GM19468 (cell line): Measurements from ENCODE around the gene HIVEP3.

Source experiments
- ATAC-seq: cut with Tn5 transposase; IDR thresholded peaks from one replicate; pipeline ENCODE4 v1.9.1; 2021; ENCODE audit warnings: mild to moderate bottlenecking, moderate library complexity, moderate number of reproducible peaks; ENCODE audit not compliant: unreplicated experiment; ENCODE audit errors: extremely low read depth

The HIVEP3 gene

DNA sequence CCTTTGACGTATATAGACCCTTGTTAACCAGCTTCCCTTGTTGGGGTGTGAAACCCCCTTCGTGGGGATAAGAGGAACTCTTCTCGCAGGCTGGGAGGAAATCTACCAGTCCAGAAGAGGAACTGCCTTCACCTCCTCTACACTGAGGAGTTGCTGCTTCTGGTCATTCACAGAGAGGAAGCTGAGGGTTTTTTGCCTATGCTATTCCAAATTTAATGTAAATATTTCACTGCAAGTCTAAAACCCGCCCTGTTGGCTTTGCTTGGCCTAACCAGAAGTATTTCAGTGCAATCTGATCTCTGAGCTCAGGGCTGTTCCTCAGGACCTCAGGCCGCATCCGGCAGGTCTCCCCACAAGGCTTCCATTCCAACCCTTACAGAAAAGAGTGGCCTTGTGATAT is 150.1 kb downstream of the HIVEP3 start:
- ATAC-seq = no peak

DNA sequence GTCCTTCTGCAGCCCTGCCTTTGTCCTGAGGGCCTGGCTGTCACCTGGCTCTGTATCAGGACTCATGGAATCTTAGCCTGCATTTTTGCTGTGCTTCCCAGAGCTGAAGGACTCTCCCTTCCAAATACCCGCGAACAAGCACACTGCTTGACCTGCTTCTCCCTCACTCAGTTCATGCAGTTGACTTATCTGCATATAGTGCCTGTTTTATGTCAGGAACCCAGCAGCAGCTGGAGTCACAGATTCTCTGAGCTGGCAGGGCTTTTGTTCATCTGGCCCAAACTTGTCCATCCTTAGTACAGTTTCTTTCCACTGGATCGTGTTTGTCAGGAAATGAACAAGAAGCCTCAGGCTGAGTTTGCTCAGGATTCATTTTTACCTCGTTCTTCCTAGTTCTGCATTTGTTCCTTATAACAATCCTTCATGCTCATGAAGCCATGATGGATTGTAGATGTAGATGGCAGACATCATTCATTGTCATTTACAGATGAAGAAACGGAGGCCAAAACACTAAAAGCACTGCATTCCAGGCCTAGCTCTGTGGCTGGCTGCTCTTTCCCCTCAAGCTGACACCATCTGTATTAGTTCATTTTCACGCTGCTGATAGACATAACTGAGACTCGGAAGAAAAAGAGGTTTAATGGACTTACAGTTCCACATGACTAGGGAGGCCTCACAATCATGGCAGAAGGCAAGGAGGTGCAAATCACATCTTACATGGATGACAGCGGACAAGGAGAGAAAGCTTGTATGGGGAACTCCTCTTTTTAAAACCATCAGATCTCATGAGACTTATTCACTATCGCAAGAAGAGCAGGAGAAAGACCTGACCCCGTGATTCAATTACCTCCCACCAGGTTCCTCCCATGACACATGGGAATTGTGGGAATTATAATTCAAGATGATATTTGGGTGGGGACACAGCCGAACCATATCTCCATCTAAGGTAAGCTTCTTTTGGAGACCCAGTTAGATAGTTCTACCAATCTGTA is 150.9 kb downstream of the HIVEP3 start:
- ATAC-seq = no peak

DNA sequence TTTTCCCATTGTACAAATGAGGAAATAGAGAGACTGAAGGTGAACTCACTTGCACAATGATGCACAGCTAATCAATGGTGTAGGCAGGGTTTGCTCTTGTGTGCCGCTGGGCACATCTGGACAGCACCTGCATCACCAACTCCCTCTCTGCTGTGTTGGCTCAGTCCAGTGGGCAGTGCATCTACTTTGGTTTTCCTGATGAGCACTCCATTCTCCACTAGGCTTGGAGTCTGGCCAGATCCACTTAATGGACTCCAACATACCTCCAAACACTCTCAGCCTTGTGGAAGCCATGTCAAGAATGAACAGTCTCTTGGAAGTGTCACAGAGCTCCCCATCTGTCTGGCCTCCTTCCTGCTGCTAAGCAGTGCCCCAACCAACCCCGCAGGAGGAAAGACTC is 152.2 kb downstream of the HIVEP3 start:
- ATAC-seq = no peak

DNA sequence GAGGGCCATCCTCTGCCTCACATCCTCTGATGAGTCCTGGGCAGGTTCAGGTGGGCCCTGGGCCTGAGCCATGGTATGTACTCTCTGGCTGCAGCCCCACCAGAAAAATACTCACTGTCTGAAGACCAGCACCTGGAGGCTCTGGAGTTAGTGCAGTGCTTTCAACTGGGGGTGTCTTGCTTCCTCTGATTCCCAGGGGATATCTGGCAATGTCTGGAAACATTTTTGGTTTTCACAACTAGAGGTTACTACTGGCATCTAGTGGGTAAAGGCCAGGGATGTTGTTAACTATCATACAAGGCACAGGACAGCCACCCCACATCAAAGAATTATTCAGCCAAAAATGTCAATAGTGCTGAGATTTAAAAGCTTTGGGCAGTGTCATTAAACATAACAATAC is 152.7 kb downstream of the HIVEP3 start:
- no peak for ATAC-seq

DNA sequence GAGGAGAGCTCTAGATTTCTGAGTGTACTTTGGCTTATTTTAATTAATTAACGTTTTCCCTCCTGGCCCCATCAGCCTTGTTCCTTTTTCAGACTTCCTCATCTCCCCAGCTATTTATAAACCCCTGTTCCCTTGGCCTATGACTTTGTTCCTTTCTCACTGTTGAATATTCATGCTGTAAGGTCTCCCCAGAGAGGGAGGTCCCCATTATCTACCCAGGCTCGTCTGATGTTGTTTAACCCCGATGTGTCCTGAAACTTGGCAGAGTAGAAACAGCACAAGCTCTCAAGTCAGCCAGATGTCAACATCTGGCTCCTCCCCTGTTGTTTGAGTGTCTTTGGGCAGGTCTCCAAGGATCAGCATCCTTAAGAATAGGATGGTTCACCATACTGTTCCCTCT is 153.6 kb downstream of the HIVEP3 start:
- ATAC-seq = no peak

DNA sequence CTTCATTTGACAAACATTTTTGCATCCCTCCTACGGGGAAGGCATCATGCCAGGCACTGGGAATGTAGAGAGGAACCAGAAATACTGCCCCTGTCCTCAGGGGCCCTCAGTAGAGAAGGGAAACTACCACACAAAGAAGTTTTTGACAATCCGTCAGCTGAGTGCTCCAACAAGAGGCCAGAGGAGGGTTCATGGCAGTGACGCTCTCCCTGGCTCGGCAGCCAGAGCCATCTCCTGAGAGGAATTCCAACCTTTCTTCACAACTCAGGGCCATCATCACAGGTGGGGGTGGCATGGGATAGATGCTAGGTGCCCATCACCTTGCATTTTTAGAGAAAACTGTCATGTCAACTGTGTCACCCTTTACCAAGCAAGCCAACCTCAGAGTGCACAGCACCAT is 154.1 kb downstream of the HIVEP3 start:
- no peak for ATAC-seq

DNA sequence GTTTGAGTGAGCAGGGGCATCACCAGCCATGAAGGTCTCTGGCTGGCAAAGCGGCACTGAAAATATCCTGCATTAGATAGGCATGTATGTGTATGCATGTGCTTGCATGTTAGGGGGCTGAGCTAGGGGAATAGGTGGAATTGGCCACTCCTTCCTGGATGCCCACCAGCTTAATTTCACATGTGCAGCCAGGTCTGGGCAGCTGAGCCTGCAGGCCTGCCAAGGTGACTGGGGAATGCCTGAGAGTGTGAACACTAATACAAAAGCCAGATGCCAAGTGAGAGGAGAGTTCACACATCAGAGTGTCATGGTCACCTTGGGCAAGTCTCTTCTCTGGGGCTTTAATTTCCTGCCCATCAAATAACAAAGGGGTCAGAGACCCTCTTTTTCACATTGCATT is 155.9 kb downstream of the HIVEP3 start:
- no peak for ATAC-seq

DNA sequence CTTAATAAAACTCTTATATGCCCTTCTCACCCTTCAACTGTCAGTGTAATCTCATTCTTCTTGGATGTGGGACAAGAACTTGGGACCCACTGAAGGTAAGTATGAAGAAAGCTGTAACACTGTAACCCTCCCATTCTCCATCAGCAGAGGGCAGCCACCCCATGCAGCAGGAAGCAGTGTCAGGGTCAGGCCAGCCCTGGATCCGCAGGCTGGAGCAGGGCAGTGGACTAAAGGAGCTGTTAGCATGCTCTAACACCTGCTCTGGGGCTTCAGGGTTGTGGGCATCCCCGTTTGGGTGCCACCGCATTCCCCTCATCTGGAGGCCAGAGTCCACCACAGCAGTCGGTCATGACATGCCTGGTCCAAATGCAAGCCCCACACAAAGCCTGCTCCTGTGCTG is 156.5 kb downstream of the HIVEP3 start:
- no peak for ATAC-seq

DNA sequence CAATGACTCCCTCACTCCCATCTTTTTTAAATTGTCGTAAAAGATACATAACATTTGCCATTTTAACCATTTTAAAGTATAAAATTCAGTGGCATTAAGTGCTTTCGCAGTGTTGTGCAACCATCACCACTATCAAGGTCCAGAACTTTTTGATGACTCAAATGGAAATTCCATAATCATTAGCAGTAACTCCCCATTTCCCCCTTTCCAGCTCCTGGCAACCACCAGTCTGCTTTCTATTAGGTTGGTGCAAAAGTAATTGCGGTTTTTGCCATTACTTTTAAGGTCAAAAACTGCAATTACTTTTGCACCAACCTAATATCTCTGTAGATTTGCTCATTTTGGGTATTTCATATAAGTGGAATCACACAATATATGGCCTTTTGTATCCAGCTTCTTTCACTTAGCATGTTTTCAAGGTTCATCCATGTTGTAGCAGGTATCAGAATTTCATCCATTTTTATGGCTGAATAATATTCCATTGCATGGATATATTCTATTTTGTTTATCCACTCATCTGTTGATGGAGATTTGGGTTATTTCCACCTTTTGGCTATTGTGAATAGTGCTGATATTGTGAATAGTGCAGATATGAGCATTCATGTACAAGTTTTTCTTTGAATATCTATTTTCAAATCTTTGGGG is 159.7 kb downstream of the HIVEP3 start:
- ATAC-seq = no peak

DNA sequence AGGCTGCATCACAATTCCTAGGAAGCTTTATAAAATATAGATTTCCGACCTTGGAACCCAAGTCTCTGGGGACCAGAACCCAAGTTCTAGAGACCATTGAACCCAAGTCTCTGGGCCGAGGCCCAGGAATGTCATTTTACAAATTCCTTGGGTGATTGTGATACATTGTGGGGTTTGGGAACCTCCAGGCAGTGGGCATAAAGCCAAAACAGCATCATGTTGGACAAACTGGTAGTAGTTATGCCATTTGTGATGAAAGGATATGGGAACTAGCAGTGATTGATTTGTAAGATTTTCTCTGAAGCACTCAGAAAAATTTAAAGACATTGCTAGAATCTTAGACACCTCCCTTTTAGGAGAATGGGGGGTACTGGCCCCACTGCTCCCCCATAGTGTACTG is 160.2 kb downstream of the HIVEP3 start:
- ATAC-seq = no peak

DNA sequence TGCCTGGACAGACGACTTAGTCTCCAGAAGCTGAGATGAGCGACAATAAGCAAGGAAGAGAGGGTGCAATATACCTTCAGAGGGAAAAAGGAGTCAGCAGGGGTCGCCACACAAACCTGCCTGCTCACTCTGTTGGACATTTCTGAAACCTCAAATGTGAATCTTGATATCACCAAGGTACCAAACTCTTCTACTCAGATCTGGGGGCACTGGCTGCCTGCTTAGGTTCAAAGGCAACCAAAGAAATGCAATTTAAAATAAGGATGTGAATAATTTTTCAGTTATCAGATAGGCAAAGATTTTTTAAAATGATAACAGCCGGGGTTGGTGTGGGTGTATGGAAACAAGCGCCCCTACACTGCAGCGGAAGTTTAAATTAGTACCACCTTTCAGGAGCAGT is 164.2 kb downstream of the HIVEP3 start:
- ATAC-seq = no peak

DNA sequence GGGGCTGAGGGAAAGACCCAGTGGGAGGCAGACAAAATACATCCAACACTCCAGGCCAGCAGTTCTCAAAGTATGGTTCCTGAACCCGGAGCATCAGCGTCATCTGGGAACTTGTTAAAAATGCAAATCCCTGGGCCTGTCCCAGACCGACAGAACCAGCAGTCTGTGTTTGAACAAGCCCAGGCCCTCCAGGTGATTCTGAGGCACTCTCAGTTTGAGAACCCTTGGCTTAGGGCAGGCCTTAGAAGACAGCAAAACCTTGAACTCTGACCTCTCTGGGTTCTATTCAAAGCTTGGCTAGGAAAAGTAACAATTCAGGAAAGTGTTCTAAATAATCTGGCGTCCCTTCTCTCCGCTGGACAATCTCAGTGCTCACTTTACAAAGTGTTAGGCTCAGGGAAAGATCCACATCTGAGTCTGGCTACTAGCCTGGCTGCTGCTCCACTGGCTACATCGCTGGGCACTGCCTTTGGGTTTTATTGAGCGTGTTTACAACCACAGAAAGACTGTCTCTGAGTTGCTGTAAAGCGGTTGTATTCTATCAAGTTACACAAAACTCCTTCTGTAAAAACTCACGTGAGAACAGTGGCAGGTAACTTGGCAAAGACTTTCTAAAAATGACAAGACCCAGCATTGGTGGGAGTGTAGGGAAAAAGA is 166.1 kb downstream of the HIVEP3 start:
- no peak for ATAC-seq

DNA sequence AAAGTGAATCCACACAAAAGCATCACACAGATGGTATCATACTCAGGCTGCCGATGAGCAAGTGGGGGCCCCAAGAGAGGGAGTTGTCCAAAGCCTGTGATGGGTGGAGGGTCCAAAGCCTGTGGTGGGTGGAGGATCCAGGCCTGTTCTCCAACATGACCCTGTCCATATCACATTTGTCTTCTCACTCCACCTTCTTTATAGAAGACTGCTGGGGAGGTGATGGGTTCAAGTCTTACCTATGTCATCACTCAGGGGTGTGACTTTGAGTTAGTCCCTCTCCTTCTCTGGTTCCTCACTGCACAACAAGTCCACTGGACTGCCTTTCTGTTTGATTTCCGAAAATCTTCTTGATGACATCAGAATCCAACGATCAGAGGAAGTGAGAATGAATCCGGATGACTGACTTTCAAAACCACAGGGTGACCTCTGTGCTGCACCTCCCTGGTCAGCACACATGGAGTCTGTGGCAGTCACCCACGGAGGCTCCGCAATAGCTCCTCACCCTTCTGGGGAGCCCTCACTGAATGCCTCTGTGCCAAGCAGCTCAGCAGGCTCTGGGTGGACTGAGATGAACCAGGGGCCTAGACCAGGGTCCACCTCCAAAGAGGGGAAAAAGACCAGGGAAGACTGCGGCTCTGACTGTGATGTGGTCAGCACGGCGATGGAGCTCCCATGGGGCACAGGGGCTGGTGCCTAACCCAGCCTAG is 166.8 kb downstream of the HIVEP3 start:
- ATAC-seq = no peak

DNA sequence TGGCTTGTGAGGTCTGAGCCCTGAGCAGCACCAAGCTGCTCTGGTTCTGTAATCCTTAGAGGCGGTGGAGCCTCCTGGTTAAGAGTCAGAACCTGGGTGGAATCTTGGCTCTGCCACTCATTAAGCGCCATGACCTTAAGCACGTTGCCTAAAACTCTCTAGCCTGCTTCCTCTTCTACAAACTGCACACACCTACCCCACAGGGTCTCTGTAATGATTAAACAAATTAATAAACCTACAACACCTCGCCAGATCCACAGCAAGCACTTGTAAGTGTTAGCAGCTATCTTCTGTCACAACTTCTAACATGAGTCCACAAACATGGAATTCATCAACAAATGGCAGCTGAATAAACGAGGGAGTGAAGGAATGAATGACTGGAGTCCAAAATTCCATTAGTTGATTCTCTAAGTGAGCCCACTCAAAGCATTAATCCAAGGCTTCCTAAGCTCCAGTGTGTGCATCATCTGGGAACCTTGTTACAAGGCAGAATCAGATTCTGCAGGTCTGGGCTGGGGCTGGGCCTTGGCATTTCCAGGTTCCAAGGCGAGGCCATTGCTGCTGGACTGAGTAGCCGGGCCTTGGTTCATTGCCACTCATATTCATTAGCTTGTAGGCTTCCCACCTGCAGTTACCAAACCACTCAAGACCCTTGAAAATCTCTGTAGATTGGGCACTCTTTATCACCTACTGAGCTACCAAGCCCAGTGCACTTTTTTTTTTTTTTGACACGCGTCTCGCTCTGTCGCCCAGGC is 168.6 kb downstream of the HIVEP3 start:
- no peak for ATAC-seq

DNA sequence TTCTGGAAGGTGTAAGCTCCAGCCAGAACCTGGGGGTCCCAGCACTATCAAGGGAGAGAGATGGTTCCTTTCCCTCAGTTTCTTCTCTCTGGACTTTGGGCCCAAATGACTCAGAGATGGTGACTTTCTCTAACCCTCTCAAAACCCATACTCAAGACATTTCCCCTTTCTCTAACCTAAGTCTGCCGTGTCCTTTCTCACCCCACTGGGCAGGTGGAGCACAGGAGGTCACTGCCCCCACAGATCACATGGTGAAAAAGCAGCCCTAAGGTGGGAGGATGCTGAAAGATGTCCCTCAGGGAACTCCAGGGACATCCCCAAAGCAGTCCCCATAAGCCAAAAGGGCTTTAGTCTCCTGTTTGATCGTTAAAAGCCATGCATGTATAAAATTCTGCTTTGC is 173.7 kb downstream of the HIVEP3 start:
- no peak for ATAC-seq

DNA sequence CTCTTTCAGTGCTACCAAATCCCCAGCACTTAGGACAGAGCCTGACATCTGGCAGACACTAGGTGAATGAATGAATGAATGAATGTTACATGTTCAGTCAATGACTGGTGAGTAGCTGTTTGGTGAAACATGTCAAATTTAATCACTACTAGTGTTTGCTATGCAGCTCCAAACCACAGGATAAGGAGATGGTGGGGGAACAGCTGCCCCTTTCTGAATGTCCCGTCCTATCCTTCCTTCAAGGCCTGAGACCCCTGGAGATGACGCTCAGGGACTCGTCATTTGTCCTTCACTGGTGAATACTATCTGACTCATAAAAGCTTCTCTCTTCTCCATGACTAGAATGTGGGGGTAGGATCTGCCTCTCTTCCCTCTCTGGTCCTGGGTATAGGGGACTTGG is 175.4 kb downstream of the HIVEP3 start:
- no peak for ATAC-seq

DNA sequence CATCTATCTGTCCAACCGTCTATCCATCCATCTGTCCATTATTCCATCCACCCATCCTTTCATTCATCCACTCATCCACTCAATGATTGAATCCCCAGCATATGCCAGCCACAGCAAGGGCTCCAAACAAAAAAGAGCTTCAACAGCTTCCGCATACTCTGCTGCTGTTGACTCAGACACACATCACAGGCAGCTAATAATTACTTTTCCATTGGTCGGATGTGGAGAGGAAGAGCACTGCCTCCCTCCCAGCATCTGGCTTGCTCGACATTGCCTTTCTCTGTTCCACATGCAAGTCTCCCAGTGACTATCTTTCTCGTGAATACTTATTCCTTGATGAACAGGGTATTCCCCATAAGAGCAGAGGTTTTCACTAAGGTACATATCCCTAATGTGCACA is 176.5 kb downstream of the HIVEP3 start:
- ATAC-seq = no peak

DNA sequence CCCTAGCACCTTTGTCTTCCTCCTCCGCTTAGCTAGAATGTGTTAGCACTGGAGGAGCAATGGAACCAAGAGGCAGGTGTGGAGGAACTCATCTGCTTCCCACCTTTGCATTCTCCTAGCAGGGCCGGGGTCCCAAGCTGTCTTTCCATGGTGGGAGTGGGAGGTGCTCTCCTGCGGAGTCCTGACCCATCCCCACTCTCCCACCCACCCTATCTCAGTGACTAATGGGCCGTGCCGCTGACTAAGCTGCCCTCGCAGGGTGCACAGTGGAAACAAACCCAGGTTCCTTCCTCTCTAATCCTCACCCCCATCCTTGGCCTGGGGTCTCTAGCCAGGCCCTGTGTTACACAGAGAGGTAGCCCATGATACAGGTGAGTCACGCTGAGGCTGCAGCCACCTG is 177.5 kb downstream of the HIVEP3 start:
- no peak for ATAC-seq

DNA sequence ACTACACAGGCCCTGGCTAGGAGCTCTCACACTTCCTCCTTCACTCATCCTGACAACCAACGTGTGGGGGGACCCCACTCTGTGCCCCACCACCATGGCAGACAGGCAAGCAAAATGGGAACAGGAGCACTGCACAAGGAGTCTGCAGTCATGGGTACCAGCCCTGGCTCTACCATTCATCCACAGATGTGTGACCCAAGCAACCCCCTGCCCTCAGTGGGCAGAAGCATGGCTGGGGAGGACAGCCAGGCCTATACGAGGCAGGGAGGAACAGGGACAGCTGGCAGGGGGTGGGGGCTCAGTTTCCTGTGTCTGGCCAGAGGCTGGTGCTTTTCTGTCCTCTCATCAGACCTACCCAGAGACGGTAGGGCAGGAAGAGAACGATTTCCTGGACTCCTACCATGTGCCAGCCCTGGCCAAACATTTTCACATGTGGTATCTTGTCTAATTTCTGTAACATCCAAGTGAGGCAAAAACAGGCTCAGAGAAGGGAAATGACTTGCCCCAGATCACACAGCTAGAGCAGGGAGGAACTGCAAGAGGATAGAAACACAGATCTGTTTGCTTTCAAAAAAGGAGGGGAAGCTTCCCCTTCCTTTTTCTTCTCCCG is 178.0 kb downstream of the HIVEP3 start:
- no peak for ATAC-seq
